HL-60 (cell line): ENCODE results near the gene SERPINA5.

Experiments used
- CTCF ChIP-seq: IDR thresholded peaks from one replicate; pipeline ENCODE4 v1.5.1; 2011; ENCODE audit warnings: low read length, control low read depth, inconsistent platforms; ENCODE audit not compliant: insufficient read depth
- GABPA ChIP-seq: IDR thresholded peaks from 2 replicates; pipeline ENCODE4 v1.6.1; 2012; ENCODE audit warnings: low read depth
- POLR2AphosphoS5 ChIP-seq: IDR thresholded peaks from 2 replicates; pipeline ENCODE4 v1.6.1; 2012; ENCODE audit warnings: low read depth
- TF ChIP-seq, protein P1 (sequence below): IDR thresholded peaks from 2 replicates; pipeline ENCODE4 v1.6.1; 2012; ENCODE audit warnings: low read depth; ENCODE audit not compliant: insufficient replicate concordance

DNA sequence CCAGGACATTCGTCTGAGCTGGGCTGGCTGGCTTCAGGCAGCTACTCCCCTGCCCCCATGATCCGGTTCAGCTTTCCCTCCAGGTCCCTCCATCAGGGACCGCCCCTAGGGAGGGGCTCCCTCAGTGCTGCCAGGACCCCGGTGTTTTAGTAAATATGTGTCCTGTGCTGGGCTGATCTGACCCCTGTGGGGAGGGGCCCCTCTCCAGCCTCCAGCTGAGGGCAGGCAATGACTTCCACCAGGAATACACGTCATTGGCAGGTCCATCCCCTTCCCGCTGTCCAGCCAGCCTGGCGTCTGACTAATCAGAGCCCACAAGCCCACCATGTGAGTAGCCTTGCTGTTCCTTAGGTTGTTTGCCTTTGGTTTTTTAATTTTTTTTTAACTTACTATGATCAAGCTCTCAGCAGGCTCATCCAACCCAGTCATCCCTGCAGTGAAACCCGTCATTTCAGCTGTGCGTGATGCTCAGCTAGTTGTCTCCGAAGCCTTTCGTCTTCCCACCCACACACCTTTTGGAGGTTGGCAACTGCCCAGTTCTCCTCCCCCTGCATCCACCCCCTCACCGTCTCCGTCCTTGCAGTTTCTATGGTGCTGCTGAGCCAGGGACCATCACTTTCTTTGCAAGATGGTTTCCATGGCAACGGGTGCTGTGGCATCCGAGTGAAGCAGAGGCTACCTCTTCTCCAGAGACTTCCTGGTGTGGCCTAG lies 35.9 kb upstream of the SERPINA5 start:
- TF ChIP-seq, protein P1, sequence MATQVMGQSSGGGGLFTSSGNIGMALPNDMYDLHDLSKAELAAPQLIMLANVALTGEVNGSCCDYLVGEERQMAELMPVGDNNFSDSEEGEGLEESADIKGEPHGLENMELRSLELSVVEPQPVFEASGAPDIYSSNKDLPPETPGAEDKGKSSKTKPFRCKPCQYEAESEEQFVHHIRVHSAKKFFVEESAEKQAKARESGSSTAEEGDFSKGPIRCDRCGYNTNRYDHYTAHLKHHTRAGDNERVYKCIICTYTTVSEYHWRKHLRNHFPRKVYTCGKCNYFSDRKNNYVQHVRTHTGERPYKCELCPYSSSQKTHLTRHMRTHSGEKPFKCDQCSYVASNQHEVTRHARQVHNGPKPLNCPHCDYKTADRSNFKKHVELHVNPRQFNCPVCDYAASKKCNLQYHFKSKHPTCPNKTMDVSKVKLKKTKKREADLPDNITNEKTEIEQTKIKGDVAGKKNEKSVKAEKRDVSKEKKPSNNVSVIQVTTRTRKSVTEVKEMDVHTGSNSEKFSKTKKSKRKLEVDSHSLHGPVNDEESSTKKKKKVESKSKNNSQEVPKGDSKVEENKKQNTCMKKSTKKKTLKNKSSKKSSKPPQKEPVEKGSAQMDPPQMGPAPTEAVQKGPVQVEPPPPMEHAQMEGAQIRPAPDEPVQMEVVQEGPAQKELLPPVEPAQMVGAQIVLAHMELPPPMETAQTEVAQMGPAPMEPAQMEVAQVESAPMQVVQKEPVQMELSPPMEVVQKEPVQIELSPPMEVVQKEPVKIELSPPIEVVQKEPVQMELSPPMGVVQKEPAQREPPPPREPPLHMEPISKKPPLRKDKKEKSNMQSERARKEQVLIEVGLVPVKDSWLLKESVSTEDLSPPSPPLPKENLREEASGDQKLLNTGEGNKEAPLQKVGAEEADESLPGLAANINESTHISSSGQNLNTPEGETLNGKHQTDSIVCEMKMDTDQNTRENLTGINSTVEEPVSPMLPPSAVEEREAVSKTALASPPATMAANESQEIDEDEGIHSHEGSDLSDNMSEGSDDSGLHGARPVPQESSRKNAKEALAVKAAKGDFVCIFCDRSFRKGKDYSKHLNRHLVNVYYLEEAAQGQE = no peak
- TF ChIP-seq CTCF (no peak), GABPA (no peak), POLR2AphosphoS5 (no peak)
